ENCODE measurements around the gene CLSTN3. TPM values are rescaled to one million over a fixed set of nuclear protein-coding genes. Genes with fewer than 3 reads are reported as not detected.

CLSTN3 gene
- total RNA-seq, 1 donor from 2014 or later: 57.5 TPM

DNA sequence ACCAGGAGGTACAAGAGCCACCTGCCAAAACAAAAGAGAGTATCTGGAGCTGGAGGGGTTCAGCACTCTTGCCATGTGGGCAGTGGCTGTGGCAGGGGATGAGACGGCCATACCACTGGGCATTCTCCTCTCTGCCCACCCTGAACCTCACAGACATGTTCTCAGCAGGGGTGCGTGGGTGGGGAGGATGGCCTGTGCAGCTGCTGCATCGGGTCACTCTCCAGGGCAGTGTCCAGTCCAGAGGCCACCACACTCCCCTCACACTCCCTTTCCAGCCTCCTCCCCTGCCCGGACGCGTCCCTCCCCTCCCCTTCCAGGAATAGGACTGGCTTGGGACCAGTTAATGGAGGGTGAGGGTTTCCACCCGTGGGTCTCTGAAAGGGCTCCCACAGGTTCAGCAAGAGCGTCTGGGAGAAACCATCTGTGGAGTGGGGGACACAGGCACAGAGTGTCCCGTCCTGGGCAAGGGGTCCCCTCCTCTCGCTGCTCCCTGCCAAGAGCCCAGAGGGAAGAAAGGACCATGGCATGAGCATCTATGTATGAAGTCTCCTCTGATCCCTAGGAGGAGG is 38.4 kb upstream of the CLSTN3 start:
- peak overlapping the region; percentile 64 for H3K4me3 ChIP-seq (ENCODE audit: low read depth, low read length)
- DNase-seq (ENCODE audit: low read depth): no peak
- TF ChIP-seq CTCF (conservative IDR thresholded peaks at IDR 0.05; ENCODE audit: low read depth, low read length): no peak

DNA sequence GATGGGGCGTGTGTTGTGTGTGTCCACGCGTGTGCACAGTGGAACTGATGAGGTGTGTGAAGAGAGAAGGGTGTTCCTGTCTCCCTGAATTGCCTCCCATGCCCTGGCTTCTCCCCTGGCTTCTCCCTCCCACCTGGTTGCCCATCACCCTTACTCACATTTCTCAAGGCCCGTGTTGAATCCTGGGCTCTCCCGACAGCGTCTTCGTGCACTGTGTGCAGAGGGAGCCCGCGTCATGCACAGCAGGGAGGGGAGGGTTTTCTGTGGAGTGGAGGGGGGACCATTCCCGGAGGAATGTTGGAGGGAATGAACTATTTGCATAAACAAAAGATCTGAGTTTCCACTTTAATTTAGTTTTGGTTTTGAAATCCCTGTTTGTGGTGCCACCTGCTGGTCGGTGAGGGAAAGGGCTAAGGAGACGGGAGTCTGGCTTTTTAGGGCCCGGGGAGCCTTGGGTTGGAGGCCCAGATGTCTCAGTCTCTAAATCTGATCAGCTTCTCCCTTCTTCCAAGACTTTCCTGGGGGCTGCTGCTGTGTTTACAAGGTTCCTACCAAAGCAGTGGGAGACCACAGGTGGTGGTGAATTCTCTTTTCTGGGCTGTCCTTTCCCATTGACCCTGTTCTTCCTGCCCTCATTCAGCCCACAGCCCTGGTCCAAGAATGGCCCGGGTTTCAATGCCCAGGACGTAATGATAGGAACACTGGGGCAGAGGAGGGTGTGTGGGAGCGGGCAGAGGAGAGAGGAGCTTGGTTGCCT is 37.8 kb upstream of the CLSTN3 start, which contains the start of gene C1R:
C1R (minus strand) TSS at position 217 of the 757 bp plus-strand sequence; CDS start at position 160, 57 bp downstream.
- no peak for DNase-seq (ENCODE audit: low read depth)
- H3K4me3 ChIP-seq (ENCODE audit: low read depth, low read length): peak within 1 kb of the TSS; percentile 64
- peak; percentile 95 for TF ChIP-seq CTCF (conservative IDR thresholded peaks at IDR 0.05; ENCODE audit: low read depth, low read length)

DNA sequence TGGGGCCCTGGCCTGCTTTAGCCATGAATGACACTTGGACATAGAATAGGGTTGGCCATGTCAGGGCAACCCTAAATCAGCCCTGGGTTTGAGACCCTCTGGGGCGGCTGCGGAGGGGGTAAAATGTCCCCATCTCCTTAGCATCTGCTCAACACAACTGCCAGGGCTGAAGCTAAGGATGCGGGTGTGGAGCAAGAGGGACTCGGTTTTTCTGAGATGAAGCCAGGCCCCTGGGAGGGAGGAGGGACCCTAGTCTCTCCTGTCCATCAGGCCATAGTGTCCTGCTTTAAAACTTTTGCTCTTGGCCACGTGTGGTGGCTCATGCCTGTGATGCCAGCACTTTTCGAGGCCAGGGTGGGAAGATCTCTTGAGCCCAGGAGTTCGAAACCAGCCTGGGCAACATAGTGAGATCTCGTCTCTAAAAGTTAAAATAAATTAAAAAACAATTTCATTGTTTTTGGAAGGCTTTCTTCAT is 37.1 kb upstream of the CLSTN3 start:
- H3K4me3 ChIP-seq (ENCODE audit: low read depth, low read length): no peak overlapping the region
- DNase-seq (ENCODE audit: low read depth): no peak
- TF ChIP-seq CTCF (conservative IDR thresholded peaks at IDR 0.05; ENCODE audit: low read depth, low read length): no peak

- TF ChIP-seq CTCF (conservative IDR thresholded peaks at IDR 0.05; ENCODE audit: low read depth, low read length): no peak
- no peak overlapping the region for H3K4me3 ChIP-seq (ENCODE audit: low read depth, low read length)
- DNase-seq (ENCODE audit: low read depth): no peak
Observed at GRCh38 chr12:7093486-7093885, 36.7 kb upstream of the CLSTN3 start.

DNA sequence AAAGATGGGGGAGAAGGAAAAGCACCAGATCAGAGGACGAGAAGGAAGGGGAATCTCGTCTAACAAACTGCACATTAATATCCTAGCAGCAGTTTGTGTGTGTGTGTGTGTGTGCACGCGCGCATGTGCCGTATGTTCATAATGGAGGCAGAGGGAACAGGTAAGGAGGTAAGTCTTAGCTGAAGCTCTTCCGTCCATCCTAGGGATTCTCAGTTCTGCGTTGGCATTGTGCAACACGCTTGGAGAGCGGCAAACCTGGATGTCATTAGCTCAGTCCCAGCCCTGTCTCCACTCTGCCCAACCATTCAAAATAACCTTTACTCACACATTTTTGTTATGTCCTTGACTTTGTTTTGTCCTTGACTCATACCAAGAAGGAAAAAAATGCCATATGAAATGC is 36.3 kb upstream of the CLSTN3 start:
- TF ChIP-seq CTCF (conservative IDR thresholded peaks at IDR 0.05; ENCODE audit: low read depth, low read length): no peak
- no peak for DNase-seq (ENCODE audit: low read depth)
- no peak overlapping the region for H3K4me3 ChIP-seq (ENCODE audit: low read depth, low read length)

DNA sequence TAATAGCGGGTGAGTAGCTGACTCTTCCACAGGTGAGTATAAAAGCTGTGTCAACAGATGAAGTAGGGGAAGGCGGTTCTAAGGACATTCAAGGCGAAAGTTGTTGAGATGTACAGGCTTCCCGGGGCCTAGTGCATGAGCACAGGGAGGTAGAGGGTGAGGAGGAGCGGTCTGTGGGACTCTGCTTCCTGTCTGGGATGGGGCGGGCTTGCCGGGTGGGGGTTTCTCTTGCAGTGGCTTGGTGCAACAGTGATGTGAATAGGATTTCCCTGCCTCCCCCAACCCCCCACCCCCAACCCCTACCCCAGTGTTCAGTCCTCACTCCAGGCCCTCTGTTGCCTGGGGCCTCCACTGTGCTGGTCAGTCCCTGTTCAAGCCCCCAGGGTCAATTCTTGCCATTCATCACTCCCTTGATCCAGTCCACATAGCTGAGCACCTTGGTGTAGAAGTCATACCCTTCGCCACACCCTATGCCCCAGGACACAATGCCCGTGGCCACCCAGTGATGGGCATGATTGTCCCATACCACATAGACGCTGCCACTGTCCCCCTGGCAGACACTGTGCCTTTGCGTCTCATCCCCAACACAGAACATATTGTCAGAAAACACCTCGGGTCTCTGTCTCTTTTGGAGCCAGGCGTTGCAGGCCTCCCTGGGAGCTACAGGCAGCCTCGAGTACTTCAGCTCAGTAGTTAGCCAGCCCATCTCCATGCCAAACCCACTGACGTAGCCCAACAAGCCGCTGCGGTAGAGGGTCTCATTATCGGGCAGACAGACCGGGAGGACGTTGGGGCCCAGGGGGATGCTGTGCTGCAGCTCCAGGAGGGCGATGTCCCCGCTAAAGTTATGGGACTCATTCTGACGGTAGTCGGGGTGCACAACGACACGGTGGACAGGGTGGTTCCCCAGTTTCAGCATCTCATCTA is 33.9 kb upstream of the CLSTN3 start:
- TF ChIP-seq CTCF (conservative IDR thresholded peaks at IDR 0.05; ENCODE audit: low read depth, low read length): no peak
- no peak overlapping the region for H3K4me3 ChIP-seq (ENCODE audit: low read depth, low read length)
- DNase-seq (ENCODE audit: low read depth): no peak
